Measurements from ENCODE around the gene GSTA4. TPM values are rescaled to one million over a fixed set of nuclear protein-coding genes. Genes with fewer than 3 reads are reported as not detected.
"Not testable (repeated sequence)": the region's sequence is repeated elsewhere in the genome, so short reads cannot be mapped to it uniquely, and the experiment has no call there.

The GSTA4 gene
- total RNA-seq, 1 donor = 46.3 TPM

DNA sequence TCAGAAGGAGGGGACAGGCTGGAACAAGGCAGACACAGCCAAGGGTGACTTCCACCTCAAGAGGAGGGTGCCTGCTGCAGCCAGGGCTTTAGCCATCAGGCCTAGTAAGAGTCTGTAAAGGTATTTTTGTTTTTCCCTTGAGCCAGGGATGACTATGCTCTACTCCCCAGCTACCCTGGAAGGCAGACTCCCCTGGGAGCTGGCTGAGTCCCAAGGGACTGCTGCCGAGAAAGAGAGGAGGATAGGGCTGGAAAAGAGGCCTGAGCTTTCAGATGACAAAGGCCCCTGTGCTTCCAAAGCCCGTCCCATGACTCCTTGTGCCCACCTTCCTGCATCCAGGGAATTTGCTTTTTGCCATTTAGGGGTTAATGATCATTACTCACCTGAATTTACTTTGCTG, 14.0 kb upstream of the GSTA4 start:
- TF ChIP-seq, protein P1, sequence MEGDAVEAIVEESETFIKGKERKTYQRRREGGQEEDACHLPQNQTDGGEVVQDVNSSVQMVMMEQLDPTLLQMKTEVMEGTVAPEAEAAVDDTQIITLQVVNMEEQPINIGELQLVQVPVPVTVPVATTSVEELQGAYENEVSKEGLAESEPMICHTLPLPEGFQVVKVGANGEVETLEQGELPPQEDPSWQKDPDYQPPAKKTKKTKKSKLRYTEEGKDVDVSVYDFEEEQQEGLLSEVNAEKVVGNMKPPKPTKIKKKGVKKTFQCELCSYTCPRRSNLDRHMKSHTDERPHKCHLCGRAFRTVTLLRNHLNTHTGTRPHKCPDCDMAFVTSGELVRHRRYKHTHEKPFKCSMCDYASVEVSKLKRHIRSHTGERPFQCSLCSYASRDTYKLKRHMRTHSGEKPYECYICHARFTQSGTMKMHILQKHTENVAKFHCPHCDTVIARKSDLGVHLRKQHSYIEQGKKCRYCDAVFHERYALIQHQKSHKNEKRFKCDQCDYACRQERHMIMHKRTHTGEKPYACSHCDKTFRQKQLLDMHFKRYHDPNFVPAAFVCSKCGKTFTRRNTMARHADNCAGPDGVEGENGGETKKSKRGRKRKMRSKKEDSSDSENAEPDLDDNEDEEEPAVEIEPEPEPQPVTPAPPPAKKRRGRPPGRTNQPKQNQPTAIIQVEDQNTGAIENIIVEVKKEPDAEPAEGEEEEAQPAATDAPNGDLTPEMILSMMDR (IDR thresholded peaks at IDR 0.05; ENCODE audit: insufficient read depth, low read length) = no peak
- no peak for DNase-seq (ENCODE audit: low read depth)
- no peak overlapping the region for H3K4me3 ChIP-seq (ENCODE audit: low read depth, low read length)

DNA sequence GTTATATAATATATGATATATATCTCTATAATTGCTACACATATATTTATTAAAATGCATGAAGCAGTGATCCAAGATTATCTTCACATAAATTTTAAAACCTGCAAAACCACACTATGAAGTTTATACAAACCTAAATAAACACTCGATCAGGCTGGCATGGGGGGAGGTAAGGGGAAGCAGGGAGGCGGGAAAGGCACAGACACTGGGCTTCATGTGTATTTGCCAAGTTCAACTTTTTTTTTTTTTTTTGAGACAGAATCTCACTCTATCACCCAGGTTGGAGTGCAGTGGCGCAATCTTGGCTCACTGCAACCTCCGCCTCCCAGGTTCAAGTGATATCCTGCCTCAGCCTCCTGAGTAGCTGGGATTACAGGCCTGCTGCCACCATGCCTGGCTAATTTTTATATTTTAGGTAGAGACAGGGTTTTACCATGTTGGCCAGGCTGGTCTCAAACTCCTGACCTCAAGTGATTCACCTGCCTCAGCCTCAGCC, 13.2 kb upstream of the GSTA4 start:
- not testable (repeated sequence) for DNase-seq (ENCODE audit: low read depth); H3K4me3 ChIP-seq (ENCODE audit: low read depth, low read length)

DNA sequence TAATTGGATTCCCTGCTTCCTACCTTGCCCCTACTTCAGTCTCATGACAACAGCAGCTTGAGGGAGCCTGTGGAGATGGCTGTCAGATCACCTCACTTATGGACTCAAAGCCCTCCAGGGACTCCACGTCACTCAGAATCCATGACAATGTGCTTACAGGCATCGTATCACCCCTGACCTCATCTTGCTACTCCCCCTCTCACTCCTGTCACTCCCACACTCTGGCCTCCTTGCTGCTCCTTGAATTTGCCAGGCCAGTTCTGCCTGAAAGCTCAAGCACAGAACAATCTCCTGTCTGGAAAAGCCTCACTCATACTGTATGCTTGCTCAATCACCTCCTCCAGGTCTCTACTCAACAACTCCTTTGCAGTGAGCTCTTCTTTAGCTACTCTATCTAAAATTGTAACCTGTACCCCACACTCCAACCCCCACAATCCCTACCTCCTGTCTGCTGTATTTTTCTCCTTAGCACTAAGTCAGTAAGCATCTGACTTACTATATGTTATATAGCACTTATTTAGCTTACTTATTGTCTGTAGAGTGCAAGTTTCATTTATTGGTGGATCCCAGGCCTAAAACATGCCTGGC, 10.7 kb upstream of the GSTA4 start:
- DNase-seq (ENCODE audit: low read depth) = no peak
- no peak overlapping the region for H3K4me3 ChIP-seq (ENCODE audit: low read depth, low read length)
- TF ChIP-seq, protein P1 (IDR thresholded peaks at IDR 0.05; ENCODE audit: insufficient read depth, low read length) = no peak

DNA sequence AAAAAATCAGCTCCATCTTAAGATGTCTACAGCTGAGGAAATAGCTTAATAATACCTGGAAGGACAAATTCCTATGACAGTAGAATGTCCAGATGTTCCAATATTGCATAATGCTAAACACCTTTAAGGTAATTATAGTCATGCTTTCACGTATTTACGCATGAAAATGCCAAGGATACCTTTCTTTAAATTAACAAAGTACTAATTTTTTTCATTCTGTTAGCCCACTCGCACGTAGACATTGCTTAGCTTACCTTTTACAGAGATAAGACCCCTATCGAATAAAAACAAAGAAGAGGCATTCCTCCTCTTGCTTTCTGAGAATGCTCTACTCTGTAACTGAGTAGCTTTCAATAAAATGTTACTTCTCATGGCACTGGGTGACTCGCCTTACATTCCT, 4.4 kb upstream of the GSTA4 start:
- TF ChIP-seq, protein P1 (IDR thresholded peaks at IDR 0.05; ENCODE audit: insufficient read depth, low read length) = no peak

DNA sequence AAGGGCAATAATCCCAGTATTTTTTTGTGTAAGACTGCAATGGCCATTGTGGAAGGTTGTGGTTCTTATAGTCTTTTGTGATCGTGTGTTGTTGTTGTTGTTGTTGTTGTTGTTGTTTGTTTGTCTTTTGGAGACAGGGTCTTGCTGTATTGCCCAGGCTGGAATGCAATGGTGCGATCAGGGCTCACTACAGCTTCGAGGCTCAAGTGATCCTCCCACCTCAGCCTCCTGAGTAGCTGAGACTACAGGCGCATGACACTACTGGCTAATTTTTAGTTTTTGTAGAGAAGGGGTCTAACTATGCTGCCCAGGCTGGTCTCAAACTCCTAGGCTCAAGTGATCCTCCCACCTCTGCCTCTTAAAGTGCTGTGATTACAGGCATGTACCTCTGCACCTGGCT, 3.5 kb upstream of the GSTA4 start:
- no peak overlapping the region for H3K4me3 ChIP-seq (ENCODE audit: low read depth, low read length)
- no peak for DNase-seq (ENCODE audit: low read depth)
- TF ChIP-seq, protein P1 (IDR thresholded peaks at IDR 0.05; ENCODE audit: insufficient read depth, low read length) = no peak

More for the DNA sequence above, 4.4 kb upstream of the GSTA4 start:
- no peak overlapping the region for H3K4me3 ChIP-seq (ENCODE audit: low read depth, low read length)
- no peak for DNase-seq (ENCODE audit: low read depth)

DNA sequence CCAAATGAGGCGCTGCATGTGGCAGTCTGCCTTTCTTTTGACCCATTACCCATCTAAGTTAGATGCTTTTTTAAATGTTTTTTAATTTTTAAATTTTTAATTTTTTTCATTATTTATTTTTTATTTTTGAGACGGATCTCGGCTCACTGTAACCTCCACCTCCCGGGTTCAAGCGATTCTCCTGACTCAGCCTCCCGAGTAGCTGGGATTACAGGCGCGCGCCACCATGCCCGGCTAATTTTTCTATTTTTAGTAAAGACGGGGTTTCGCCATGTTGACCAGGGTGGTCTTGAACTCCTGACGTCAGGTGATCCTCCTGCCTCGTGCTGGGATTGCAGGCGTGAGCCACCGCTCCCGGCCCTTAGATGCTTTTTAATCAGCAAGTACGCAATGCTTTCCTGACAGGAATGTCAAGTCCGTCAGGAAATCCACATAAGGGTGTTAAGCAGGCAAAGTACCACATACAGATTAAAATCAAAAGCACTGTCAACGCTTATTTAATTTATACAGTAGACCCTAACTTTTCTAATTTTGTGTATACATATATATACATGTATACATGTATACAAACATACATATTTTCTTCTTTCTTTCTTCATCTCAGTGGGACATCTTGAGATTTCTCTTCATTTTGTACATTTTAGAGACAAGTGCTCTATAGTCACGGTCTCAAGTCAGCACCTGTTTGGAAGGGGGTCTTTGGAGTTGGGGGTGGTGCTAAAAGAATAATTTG, 995 bp upstream of the GSTA4 start:
- peak; percentile 88 for DNase-seq (ENCODE audit: low read depth)
- TF ChIP-seq, protein P1 (IDR thresholded peaks at IDR 0.05; ENCODE audit: insufficient read depth, low read length) = no peak

DNA sequence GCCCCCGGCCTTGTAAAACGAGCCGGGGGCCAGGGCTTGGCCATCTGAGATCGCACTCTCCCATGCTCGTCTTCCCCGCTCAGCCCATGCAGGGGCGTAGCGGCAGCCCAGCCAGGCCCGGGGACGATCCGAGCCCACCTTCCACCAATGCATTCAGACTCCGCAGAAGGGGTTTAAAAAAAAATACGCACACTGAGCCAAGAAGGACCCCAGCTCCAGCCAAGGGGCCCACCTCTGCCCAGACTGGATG, 320 bp downstream of the GSTA4 start:
- DNase-seq (ENCODE audit: low read depth) = no peak
- H3K4me3 ChIP-seq (ENCODE audit: low read depth, low read length) = peak overlapping the region; percentile 84
- TF ChIP-seq, protein P1 (IDR thresholded peaks at IDR 0.05; ENCODE audit: insufficient read depth, low read length) = no peak

More for the DNA sequence above, 995 bp upstream of the GSTA4 start:
- H3K4me3 ChIP-seq (ENCODE audit: low read depth, low read length) = peak overlapping the region; percentile 38
